Measurements from ENCODE around the gene ZBTB21.

Gene ZBTB21

DNA sequence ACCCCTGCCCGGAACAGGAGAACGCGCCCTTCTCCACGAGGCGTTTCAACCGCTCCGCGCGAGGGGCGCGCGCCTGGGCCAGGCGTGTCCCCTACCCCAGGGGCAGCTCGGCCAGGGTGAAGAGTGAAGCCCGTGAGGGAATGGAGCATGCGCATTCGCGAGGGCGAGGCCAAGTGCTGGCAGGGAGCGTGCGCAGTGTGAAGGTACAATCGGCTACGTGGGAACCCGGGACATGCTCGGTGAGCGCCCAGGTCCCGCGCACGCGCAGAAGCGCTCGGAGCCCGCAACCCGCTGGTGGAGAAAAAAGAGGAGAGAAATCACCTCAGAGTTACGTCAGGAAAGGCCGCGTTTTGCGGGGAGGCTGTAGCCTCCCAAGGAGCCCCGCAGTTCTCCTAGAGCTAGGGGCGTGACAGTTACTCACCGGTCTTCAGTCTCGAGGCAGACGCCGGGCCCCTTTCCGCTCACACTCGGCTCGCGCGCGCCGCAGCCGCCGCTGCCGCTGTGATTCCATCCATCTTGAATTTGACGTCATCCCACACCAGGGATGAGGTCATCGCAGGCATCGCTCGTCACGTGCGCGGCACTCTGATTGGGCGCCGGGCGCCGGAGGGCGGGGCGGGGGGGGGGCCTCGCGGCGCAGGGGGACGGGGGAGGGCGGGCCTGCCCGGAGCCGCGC is at the start of gene ZBTB21:
ZBTB21 (minus strand) TSS at position 530 of the 676 bp plus-strand sequence. CDS start 16,265 bp downstream, outside the sequence.
- DNase-seq (ENCODE audit: insufficient read length, low spot score) (peak; percentile 99), FAIRE-seq (peak; percentile 27)
- TF ChIP-seq POLR2A (IDR thresholded peaks at IDR 0.05; ENCODE audit: low read depth, low read length), result peak; percentile 88

DNA sequence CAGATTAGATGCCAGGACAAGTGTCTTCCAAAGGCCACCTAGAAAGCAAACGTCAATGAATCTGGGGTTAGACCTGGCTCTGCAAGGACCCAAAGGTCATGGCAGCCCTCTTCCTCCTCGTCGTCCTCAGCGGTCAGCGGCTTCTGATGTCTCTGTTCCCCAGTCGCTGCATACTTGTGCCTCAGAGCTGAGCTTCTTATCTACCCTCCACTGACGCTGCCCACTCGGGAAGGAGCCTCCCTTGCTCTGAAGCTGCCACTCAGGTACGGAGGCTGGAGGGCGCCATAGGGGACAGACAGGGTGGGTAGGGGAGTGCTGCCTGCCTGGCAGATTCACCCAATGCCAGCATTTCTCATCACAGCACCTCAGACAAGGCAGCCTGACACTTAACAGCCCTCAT is 49.6 kb upstream of the ZBTB21 start:
- FAIRE-seq (no peak), DNase-seq (ENCODE audit: insufficient read length, low spot score) (no peak)
- no peak for TF ChIP-seq POLR2A (IDR thresholded peaks at IDR 0.05; ENCODE audit: low read depth, low read length)

DNA sequence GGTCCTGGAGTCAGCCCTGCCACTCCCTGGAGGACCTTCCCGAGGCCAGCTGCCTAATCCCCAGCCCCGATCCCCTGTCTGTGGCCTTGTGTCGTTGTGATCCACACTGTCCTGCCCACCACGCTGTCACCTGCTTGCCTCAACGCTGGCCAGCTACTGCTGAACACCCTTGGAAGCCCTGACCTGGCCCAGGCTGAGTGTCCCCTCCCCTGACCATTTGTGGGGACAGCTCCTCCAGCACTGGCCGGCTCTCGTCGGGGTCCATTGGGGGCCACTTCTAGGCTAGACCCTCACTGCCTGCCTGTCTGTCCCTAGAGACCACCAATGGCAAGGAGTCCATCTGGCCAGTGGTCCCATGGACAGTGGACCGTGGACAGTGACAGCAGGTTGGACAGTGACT is 49.0 kb upstream of the ZBTB21 start:
- no peak for DNase-seq (ENCODE audit: insufficient read length, low spot score)
- TF ChIP-seq POLR2A (IDR thresholded peaks at IDR 0.05; ENCODE audit: low read depth, low read length), result no peak
- no peak for FAIRE-seq

DNA sequence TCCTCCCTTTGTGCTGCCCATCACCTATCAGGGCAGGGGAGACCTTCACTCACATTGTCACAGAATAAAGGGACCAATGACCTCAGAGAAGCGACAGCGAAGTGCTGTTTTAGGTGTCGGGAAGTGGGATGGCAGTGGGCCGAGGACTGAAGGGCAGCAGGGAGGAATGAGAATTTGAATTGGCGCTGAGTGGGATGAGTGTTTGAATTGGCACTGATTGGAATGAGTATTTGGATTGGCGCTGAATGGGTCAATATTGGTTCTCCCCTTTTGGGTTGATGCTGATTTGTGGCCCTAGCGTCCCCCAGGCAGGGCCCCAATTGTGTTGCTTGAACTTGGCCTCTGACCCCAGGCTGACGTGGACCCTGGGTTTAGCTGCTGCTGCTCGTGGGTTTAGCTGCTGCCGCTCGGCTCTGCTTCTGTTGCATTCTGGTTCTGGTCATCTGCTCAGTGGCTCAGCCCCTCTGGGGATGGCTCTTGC is 48.5 kb upstream of the ZBTB21 start:
- FAIRE-seq, result no peak
- DNase-seq (ENCODE audit: insufficient read length, low spot score), result no peak
- no peak for TF ChIP-seq POLR2A (IDR thresholded peaks at IDR 0.05; ENCODE audit: low read depth, low read length)

DNA sequence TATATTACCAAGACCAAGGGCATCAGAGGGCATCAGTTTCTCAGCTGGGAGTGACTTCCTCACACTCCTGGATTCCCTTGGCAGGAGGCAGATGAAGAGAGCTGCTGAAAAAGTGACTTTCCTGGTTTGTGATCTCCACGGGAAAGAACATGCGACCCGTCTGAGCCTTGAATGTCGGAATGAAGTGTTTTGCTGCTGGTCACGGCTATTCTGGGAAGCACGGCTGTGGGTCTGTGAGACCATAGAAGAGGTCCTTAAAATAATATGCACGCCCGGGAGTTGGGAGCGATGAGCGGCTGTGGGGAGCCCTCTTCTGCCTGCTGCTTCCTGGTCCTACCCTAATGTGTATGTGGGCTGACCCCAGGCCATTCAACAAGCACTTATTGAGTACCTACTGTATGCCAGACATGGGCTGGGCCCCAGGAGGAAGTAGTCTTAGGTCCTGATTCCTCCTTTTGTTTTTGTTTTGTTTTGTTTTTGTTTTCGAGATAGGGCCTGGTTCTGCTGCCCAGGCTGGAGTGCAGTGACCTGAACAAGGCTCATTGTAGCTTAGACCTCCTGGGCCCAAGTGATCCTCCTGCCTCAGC is 47.8 kb upstream of the ZBTB21 start:
- no peak for DNase-seq (ENCODE audit: insufficient read length, low spot score)
- no peak for TF ChIP-seq POLR2A (IDR thresholded peaks at IDR 0.05; ENCODE audit: low read depth, low read length)
- no peak for FAIRE-seq

DNA sequence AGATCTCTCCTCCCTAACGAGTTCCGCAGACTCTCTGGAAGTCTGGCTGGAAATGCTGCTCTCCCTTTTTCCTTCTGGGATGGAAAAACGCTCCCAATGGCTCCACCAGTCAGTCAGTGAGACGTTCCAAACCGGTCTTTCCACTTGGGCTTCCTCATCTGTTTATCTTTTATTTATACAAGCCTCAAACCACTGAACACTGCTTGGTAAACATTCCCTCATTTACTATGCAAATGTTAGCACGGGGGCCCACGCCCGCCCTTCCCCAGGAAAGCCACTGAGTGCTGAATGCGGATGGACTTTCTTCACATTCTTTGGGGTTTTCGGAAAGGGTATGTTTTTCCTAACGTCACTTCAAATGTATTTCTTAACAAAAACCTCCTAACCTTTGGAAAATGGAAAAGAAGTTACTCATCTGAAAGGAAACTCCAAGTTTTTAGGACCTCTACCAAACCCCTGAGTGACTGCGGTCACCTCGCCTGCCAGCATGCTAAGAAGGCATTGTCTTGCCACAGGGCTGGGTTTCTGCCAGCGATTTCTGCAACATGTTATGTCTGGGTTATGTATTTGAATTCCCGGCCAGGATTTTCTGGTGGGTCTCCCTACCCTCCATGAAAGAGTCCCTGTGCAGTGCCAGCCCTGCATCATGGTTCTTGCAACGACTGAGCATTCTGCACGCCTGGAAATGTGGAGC is 47.0 kb upstream of the ZBTB21 start:
- TF ChIP-seq POLR2A (IDR thresholded peaks at IDR 0.05; ENCODE audit: low read depth, low read length), result no peak
- no peak for DNase-seq (ENCODE audit: insufficient read length, low spot score)
- no peak for FAIRE-seq

DNA sequence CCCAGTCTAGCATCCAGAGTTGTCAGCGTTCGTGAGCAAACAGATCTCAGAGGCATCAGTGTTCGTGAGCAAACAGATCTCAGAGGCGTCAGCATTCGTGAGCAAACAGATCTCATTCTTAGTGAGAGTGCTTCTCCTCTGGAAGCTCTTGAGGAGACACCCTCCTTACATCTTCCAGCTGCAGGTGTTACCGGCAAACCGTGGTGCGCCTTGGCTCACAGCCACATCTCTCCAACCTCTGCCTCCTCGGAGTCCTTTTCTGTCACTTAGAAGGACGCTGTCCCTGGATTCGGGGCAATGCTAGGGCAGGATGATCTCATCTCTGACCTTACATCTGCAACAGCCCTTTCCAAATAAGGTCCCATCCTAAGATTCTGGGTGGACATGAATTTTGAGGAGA is 46.3 kb upstream of the ZBTB21 start:
- FAIRE-seq (no peak), DNase-seq (ENCODE audit: insufficient read length, low spot score) (no peak)
- no peak for TF ChIP-seq POLR2A (IDR thresholded peaks at IDR 0.05; ENCODE audit: low read depth, low read length)

DNA sequence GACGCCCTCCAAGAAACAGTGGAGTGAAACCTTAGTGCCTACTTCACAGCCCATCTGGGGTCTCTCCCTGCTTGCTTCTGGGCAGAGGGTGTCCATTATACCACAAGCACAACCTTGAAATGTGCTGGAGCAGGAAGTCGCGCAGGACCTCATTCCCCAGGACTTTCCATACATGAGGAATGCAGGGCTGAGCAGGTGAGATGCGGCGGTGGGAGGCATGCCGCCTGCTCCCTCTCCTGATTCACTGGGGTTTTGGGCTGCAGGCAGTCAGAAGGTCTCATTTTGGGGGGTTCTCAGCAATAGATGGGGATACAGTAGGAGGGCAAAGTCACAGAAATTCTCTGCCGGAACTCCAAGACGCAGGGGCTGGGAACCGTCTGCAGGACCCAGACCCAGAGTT is 45.3 kb upstream of the ZBTB21 start:
- FAIRE-seq (no peak), DNase-seq (ENCODE audit: insufficient read length, low spot score) (no peak)
- TF ChIP-seq POLR2A (IDR thresholded peaks at IDR 0.05; ENCODE audit: low read depth, low read length), result no peak

DNA sequence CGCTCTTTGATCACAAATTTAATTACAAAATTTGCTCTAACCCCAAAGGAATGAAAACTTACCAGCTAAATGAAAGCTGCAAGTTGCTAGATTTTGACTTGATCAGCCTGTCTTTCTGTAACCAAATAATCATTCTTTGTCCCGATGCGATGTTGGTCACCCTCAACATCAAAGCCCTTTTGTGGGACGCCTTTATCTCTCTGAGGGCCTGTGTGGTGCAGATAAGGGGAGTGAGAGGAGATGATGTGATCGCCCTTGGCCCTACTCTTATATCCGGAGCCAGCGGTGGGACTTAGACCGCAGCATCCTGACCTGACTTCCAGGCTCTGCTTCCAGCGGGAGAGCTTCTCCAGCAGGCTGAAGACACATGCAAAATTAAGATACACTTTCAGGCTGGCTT is 41.6 kb upstream of the ZBTB21 start:
- no peak for TF ChIP-seq POLR2A (IDR thresholded peaks at IDR 0.05; ENCODE audit: low read depth, low read length)

DNA sequence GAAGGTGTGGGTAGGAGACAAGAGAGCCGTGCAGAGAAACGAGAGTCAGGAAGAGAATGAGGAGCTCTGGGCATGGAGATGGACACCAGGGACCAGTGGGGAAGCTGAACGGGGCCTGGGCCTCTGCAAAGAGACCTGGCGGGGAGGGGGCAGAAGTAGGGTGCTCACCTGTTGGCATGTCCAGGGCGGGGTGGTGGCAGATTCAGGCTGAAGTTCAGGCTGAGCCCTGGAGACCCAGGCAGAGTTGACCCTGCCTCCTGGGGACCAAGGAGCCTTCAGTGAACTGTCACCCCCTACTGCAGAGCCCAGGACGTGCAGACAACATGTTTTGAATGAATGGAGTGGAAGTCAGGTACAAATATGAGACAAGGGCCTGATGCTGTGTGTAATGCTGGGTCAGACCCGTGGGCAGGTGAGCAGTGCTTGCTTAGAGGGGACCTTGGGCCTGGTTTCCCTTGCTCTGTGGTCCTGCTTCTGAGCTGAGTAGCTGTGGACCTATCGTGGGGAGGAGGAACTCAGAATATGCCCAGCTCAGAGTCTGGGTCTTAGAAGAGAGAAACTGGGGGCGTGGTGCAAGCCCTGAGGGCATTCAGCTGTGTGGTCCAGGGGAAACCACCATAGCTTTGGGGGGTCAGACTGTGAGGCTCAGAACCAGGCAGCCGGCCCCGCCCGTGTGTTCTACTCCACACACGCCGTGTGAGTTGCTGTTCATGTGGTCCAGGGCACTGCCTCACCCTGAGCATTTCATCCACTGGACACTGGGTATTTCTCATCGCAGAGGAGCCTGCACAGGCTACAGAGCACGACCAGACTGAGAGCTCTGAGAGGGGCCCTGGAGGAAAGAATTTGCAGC is 39.6 kb upstream of the ZBTB21 start:
- TF ChIP-seq POLR2A (IDR thresholded peaks at IDR 0.05; ENCODE audit: low read depth, low read length), result no peak
- FAIRE-seq (no peak), DNase-seq (ENCODE audit: insufficient read length, low spot score) (no peak)

More for the DNA sequence above, 41.6 kb upstream of the ZBTB21 start:
- FAIRE-seq (no peak), DNase-seq (ENCODE audit: insufficient read length, low spot score) (no peak)

DNA sequence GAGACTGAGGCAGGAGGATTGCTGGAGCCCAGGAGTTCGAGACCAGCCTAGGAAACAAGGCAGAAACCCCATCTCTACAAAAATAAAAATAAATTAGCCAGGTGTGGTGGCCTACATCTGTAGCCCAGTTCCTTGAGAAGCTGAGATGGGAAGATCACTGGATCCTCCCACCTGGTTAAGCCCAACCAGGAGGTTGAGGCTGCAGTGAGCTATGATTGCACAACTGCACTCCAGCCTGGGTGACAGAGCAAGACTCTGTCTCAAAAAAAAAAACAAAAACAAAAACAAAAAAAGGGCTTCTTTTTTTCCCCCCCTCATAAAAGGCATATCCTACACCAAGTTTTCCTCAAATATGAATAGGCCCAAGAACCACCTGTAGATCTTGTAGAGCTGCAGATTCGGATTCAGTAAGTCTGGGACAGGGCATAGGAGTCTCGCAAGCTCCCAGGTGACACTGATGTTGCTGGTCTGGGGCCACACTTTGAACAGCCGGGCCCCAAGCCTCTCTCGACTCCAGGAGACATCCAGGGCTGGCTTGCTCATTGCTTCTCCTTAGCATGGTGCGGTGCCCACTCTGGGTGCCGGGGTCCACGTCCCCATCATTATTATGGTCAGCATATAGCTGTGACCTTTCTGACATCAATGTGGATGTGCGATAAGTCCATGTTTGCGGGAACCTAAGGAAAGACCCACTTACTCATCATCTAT is 38.9 kb upstream of the ZBTB21 start:
- no peak for FAIRE-seq
- no peak for TF ChIP-seq POLR2A (IDR thresholded peaks at IDR 0.05; ENCODE audit: low read depth, low read length)
- no peak for DNase-seq (ENCODE audit: insufficient read length, low spot score)

DNA sequence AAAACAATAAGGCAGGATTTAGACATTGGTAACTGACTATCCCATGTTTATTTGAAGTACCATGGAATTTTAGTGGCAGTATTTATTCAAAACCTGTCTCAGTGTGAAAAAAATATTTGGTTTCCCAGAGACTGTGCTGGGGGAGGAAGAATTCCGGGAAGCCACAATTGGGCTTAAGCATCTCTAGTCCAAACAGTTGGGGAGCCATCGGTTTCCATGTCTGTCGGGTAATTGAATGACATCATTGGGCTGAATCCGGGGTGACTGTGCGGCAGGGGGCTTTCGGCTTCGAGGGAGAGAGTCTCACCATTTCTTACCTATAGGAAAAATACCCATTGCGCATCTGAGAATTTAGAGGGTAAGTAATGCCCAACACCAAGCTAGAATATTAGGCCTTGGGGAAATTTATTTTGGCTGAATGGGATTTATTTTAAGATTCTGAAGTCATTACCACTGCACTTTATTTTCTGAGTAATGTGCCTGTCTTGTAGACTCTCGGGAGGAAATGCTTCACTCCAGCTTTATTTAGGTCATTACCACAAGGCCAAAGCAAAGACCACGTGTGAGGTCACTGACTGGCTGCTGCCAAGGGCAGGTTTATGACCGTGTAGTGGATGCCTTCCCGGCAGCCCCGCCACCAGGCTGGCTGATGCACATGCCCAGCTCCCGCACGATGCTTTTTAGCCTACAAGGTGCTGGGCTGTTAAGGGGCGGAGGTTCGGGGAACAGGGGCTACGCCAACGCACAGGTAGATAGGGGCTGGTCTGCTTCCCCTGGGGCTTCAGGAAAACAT is 37.9 kb upstream of the ZBTB21 start:
- no peak for TF ChIP-seq POLR2A (IDR thresholded peaks at IDR 0.05; ENCODE audit: low read depth, low read length)
- DNase-seq (ENCODE audit: insufficient read length, low spot score) (peak; percentile 97), FAIRE-seq (no peak)
